IPS-20b (cell line): ENCODE measurements around the gene EDARADD.

Experiments used
- H3K27ac ChIP-seq: one replicate; pipeline ENCODE4 v1.5.1; 2013; ENCODE audit warnings: low read length
- H3K27me3 ChIP-seq: 2 replicates; pipeline ENCODE4 v1.6.1; 2013; ENCODE audit warnings: mild to moderate bottlenecking, low read length, inconsistent platforms; ENCODE audit not compliant: insufficient read depth
- H3K36me3 ChIP-seq: 2 replicates; pipeline ENCODE4 v1.6.1; 2013; ENCODE audit warnings: low read depth, mild to moderate bottlenecking, inconsistent platforms, low read length, moderate library complexity; ENCODE audit not compliant: insufficient read depth
- H3K4me1 ChIP-seq: 2 replicates; pipeline ENCODE4 v1.6.1; 2013; ENCODE audit warnings: mild to moderate bottlenecking, control low read depth, inconsistent platforms, low read length, moderate library complexity; ENCODE audit not compliant: insufficient read depth
- H3K4me3 ChIP-seq: 2 replicates; pipeline ENCODE4 v1.5.1; 2013; ENCODE audit warnings: mild to moderate bottlenecking, low read length, inconsistent platforms
- H3K9ac ChIP-seq: 2 replicates; pipeline ENCODE4 v1.6.1; 2013; ENCODE audit warnings: low read depth, mild to moderate bottlenecking, inconsistent platforms, low read length, moderate library complexity
- H3K9me3 ChIP-seq: 2 replicates; pipeline ENCODE4 v1.6.1; 2013; ENCODE audit warnings: mild to moderate bottlenecking, low read depth, low read length, inconsistent platforms; ENCODE audit not compliant: insufficient read depth

Gene EDARADD

GRCh38 chr1:236524142-236524894 lies 130.2 kb downstream of the EDARADD start:
- H3K4me3 ChIP-seq, result peak overlapping the region; percentile 82
- no peaks in the 10 kb centered on the region for H3K36me3 ChIP-seq
- no peaks in the 10 kb centered on the region for H3K4me1 ChIP-seq
- no peaks in the 10 kb centered on the region for H3K9me3 ChIP-seq
- H3K27me3 ChIP-seq, result peaks cover 34% of the 10 kb centered on the region
- H3K27ac ChIP-seq, result no peak overlapping the region
- peak overlapping the region; percentile 58; the same call in 1 of the 2 replicates for H3K9ac ChIP-seq

- Histone ChIP-seq H3K27me3 (peaks cover 34% of the 10 kb centered on the region), H3K4me1 (no peaks in the 10 kb centered on the region), H3K4me3 (peak overlapping the region; percentile 82), H3K27ac (no peak overlapping the region), H3K9ac (peak overlapping the region; percentile 58; the same call in 1 of the 2 replicates), H3K9me3 (no peaks in the 10 kb centered on the region), H3K36me3 (no peaks in the 10 kb centered on the region)
Measured at GRCh38 chr1:236524895-236525184, 130.8 kb downstream of the EDARADD start.

GRCh38 chr1:236526079-236526478 lies 132.0 kb downstream of the EDARADD start:
- Histone ChIP-seq H3K27ac (no peak overlapping the region), H3K27me3 (peaks cover 34% of the 10 kb centered on the region), H3K9me3 (no peaks in the 10 kb centered on the region), H3K4me3 (no peak overlapping the region), H3K36me3 (no peaks in the 10 kb centered on the region), H3K4me1 (no peaks in the 10 kb centered on the region), H3K9ac (no peak overlapping the region)

- H3K9ac ChIP-seq, result no peak overlapping the region
- H3K27ac ChIP-seq, result no peak overlapping the region
- H3K27me3 ChIP-seq, result no peaks in the 10 kb centered on the region
- H3K36me3 ChIP-seq, result no peaks in the 10 kb centered on the region
- no peaks in the 10 kb centered on the region for H3K9me3 ChIP-seq
- H3K4me1 ChIP-seq, result no peaks in the 10 kb centered on the region
- H3K4me3 ChIP-seq, result no peak overlapping the region
Measured at GRCh38 chr1:236530286-236530685, 136.2 kb downstream of the EDARADD start.

GRCh38 chr1:236530959-236531358 lies 136.9 kb downstream of the EDARADD start:
- Histone ChIP-seq H3K27ac (no peak overlapping the region), H3K36me3 (no peaks in the 10 kb centered on the region), H3K9ac (no peak overlapping the region), H3K9me3 (no peaks in the 10 kb centered on the region), H3K27me3 (no peaks in the 10 kb centered on the region), H3K4me3 (no peak overlapping the region), H3K4me1 (no peaks in the 10 kb centered on the region)

- Histone ChIP-seq H3K27ac (no peak overlapping the region), H3K36me3 (no peaks in the 10 kb centered on the region)
Measured at GRCh38 chr1:236532850-236533249, 138.8 kb downstream of the EDARADD start.

GRCh38 chr1:236534151-236534651 lies 140.1 kb downstream of the EDARADD start:
- H3K36me3 ChIP-seq, result no peaks in the 10 kb centered on the region
- H3K9ac ChIP-seq, result no peak overlapping the region
- no peaks in the 10 kb centered on the region for H3K9me3 ChIP-seq
- no peak overlapping the region for H3K4me3 ChIP-seq
- no peak overlapping the region for H3K27ac ChIP-seq
- no peaks in the 10 kb centered on the region for H3K27me3 ChIP-seq
- no peaks in the 10 kb centered on the region for H3K4me1 ChIP-seq

More at GRCh38 chr1:236532850-236533249, 138.8 kb downstream of the EDARADD start:
- Histone ChIP-seq H3K27me3 (no peaks in the 10 kb centered on the region), H3K9ac (no peak overlapping the region), H3K4me3 (no peak overlapping the region), H3K4me1 (no peaks in the 10 kb centered on the region), H3K9me3 (no peaks in the 10 kb centered on the region)
